HG02610 (cell line): ENCODE results near the gene NHSL1.

Source experiments
- ATAC-seq: cut with Tn5 transposase; IDR thresholded peaks from one replicate; pipeline ENCODE4 v1.9.1; 2021; ENCODE audit warnings: mild to moderate bottlenecking, moderate library complexity; ENCODE audit not compliant: unreplicated experiment

Gene NHSL1

GRCh38 chr6:138499303-138500018 is at the start of gene NHSL1:
Gene NHSL1 (minus strand): TSS chr6:138499494. CDS start chr6:138499290, 204 bp downstream.
- ATAC-seq: peak; percentile 97

- no peak for ATAC-seq
Measured at GRCh38 chr6:138546733-138547185, 47.5 kb upstream of the NHSL1 start.

- no peak for ATAC-seq
Measured at GRCh38 chr6:138545621-138545980, 46.3 kb upstream of the NHSL1 start.

GRCh38 chr6:138544501-138544900 is 45.2 kb upstream of the NHSL1 start:
- no peak for ATAC-seq

GRCh38 chr6:138543657-138544056 is 44.4 kb upstream of the NHSL1 start:
- no peak for ATAC-seq

GRCh38 chr6:138541823-138542481 is 42.7 kb upstream of the NHSL1 start:
- no peak for ATAC-seq

- ATAC-seq: no peak
Measured at GRCh38 chr6:138540468-138540867, 41.2 kb upstream of the NHSL1 start.

- ATAC-seq: no peak
Measured at GRCh38 chr6:138539876-138540275, 40.6 kb upstream of the NHSL1 start.

DNA sequence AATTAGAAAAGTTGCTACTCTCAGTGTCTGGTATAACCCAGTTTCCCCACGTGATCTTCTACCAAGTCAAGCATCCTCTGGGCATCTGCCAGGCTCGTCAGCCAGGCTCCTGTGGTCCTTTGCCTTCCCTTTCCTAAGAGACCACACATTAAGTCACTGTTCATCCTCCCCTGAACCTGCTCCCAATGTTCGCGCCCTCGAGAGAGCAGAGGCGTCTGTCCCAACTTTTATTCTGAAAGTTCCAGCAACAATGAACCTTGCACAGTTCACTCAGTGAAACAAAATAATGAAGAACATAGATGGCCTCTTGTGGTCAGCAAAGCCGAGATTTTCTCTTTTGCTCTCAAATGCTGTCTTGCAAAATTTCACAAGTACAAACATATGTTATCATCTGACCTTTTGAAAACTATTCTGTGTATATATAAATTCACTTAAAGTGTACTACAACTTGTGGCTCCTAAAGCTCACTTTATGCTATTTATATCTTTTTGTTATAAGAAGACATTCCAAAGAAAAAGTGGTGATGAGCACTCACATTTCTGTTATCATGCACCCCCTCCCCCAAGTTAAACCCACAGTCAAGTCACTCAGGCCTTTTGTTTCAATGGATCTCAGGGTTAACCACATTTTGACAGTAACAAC is 39.2 kb upstream of the NHSL1 start:
- ATAC-seq: no peak

- ATAC-seq: no peak
Measured at GRCh38 chr6:138537106-138537505, 37.8 kb upstream of the NHSL1 start.

DNA sequence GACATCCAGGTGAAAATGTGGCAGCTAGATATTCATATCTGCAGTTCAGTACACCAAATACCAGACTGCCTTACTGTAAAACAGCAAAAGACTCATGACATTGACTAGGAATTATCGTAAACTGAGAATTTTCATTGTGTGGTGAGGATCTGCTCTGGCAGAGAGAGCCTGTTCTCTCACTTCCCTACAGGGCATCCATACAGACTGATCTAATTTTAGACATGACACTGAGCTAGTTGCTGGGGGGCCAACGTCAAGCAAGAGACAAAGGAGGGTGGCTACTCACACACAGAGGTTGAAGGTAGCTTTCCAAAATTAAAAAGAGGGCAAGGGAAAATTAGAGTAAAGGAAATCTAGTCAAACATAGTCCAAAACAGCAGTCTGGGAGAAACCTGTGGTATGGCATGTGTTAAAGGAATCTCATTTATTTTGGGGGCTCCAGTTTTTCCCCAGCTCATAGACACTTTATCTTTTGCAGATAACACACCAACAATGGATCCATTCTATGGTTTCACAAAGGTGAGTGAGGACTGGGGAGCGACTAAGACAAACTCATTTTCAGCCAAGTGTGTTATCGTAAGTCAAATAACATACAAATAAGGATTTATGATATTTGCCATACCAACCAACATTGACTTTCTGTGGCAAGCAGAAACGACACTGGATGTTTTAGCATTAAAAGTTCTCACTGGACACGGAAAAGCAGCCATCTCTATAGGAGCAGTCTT is 36.6 kb upstream of the NHSL1 start:
- ATAC-seq: no peak

- ATAC-seq: no peak
Measured at GRCh38 chr6:138533667-138534066, 34.4 kb upstream of the NHSL1 start.

DNA sequence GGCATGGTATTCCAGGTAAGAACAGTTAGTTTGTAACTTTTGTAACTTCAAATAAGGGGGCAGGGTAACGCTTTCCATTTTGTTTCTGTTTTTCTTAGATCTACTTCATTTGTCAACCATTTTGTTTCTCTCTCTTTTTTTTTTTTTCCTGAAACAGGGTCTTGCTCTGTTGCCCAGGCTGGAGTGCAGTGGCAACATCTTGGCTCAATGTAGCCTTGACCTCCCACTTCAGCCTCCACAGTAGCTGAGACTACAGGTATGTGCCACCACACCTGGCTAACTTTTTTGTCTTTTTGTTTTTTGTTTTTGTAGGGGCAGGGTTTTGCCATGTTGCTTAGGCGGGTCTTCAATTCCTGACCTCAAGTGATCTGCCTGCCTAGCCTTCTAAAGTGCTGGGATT is 32.1 kb upstream of the NHSL1 start:
- ATAC-seq: no peak

DNA sequence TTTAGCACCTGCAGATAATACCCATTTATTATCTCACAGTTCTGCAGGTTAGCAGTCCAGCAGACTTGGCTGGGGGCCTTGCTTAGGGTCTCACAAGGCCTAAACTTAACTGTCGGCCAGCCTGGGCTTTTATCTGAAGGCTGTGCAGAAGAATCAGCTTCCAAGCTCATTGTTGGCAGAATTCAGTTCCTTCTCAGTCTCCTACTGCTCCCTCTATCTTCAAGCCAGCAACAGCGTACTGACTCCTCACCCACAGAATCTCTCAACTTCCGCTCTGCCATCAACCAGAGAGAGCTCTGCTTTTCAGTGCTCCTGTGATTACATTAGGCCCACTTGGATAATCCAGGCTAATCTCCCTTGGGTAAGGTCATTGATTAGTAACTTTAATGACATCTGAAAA is 30.2 kb upstream of the NHSL1 start:
- ATAC-seq: no peak

DNA sequence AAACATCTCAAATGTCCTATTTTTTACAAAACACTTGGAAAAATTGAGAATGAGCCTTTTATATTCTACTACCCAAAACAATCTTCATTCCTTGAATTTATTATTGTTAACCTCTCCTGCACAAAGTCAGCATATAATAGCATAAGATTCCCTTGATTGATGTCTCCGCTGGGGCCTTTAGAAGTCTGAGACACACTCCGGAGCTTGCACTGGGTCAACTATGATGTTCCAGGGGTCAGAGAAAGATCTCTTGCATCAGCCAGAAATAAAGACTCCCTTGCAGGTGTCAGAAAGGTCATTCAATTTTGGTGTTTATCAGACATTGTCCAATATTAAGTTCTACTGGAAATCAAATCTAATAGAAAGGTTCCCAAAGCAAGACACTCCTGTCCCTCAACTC is 29.7 kb upstream of the NHSL1 start:
- no peak for ATAC-seq

DNA sequence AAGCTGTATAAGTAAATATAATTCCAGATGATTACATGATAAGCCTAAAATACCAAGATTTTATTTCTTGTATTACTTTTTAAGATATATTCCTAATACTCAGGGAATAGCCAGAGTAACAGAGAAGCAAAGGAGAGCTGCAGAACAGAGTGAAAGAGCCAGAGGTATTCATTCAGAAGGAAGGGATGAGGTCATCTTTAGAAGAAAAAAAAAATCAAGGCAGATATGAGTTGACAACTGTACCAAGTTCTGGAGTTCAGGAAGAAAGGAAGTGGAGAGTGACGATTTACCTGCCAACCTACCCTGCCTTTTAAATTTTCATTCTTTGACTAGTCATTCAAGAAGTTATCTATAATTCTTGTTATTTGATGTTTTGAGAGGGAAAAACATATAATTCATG is 28.8 kb upstream of the NHSL1 start:
- ATAC-seq: no peak

DNA sequence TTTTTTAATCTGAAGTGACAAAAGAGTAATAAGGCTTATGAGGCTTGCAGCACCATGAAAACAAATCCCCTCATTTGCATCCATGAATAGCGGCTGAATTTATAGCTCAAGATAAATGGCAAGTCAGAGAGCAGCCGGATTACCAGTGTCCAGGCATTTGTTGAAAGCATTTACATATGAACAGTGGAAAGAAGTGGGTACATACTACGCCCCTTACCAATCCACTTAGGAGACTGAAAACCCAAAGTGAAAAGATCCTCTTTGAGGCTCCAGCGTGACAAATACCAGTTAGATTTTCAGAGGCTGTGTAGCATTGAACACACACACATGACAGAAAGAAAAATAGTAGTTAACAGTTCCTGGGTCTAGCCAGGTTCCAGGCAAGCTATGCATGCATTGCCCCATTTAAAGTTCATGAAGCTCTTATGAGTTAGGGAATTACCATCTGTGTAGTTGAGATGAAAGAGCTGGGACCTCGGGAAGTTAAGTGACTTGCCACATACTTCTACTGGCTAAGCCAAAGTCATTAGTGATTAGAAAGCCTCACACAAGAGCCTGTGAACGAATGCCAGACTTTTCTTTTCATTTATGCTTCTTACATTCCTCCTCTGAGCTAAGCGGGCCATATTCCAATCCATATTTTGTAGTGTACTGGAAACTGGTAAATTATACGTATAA is 28.3 kb upstream of the NHSL1 start:
- ATAC-seq: no peak

GRCh38 chr6:138526822-138527235 is 27.5 kb upstream of the NHSL1 start:
- ATAC-seq: no peak

DNA sequence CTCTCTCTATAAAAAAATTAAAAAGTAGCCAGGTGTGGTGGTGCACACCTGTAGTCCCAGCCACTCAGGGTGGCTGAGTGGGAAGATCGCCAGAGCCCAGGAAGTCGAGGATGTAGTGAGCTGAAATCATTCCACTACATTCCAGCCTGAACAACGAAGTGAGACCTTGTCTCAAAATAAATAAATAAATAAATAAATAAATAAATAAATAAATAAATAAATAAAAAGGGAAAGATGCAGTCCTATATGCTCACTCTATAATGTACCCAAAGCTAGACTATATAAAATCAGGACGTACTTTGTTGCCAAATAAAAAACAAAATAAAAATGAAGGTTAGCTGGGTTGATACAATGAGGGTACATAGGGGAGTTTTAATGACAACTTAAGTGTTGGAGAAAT is 26.1 kb upstream of the NHSL1 start:
- ATAC-seq: no peak

GRCh38 chr6:138524526-138524925 is 25.2 kb upstream of the NHSL1 start:
- no peak for ATAC-seq
